ENCODE data around the gene HNRNPH3. TPM values are rescaled to one million over a fixed set of nuclear protein-coding genes. Genes with fewer than 3 reads are reported as not detected.

The HNRNPH3 gene
- total and polyA plus RNA-seq, 3 donors from 2014 or later = 87.9 to 220 (median 103) TPM

GRCh38 chr10:68362590-68362989 lies 30.7 kb downstream of the HNRNPH3 start:
- intact Hi-C loops (cut with DNase I; ENCODE audit: low total_unique reads) = no loop called here
- no peak overlapping the region for H3K4me3 ChIP-seq
- no peaks in the 10 kb centered on the region for H3K27me3 ChIP-seq
- H3K27ac ChIP-seq = no peak overlapping the region
- no peak for DNase-seq
- H3K36me3 ChIP-seq (ENCODE audit: low read depth, missing control alignments) = no peaks in the 10 kb centered on the region
- WGBS, 2 donors = 90 to 93% methylated on average over 3 of the region's 3 CpGs
- TF ChIP-seq CTCF (IDR thresholded peaks at IDR 0.05) (no peak), POLR2A (IDR thresholded peaks at IDR 0.05) (no peak)
- no peaks in the 10 kb centered on the region for H3K4me1 ChIP-seq
- no peaks in the 10 kb centered on the region for H3K9me3 ChIP-seq

GRCh38 chr10:68364101-68364886 lies 32.4 kb downstream of the HNRNPH3 start:
- no peaks in the 10 kb centered on the region for H3K36me3 ChIP-seq (ENCODE audit: low read depth, missing control alignments)
- no peaks in the 10 kb centered on the region for H3K9me3 ChIP-seq
- no peak overlapping the region for H3K4me3 ChIP-seq
- H3K4me1 ChIP-seq = no peaks in the 10 kb centered on the region
- H3K27ac ChIP-seq = no peak overlapping the region
- intact Hi-C loops (cut with DNase I; ENCODE audit: low total_unique reads) = no loop called here
- WGBS, 2 donors = 84 to 94% methylated on average over 3 of the region's 3 CpGs
- TF ChIP-seq POLR2A (IDR thresholded peaks at IDR 0.05) = no peak
- TF ChIP-seq CTCF (IDR thresholded peaks at IDR 0.05) = no peak
- DNase-seq = no peak
- no peaks in the 10 kb centered on the region for H3K27me3 ChIP-seq

GRCh38 chr10:68365611-68366010 lies 33.7 kb downstream of the HNRNPH3 start:
- intact Hi-C loops (cut with DNase I; ENCODE audit: low total_unique reads) = no loop called here
- no peak overlapping the region for H3K27ac ChIP-seq
- TF ChIP-seq CTCF (IDR thresholded peaks at IDR 0.05) (no peak), POLR2A (IDR thresholded peaks at IDR 0.05) (no peak)
- H3K4me1 ChIP-seq = no peaks in the 10 kb centered on the region
- H3K4me3 ChIP-seq = no peak overlapping the region
- WGBS, 2 donors = 83 to 87% methylated on average over 2 of the region's 2 CpGs
- H3K9me3 ChIP-seq = no peaks in the 10 kb centered on the region
- no peaks in the 10 kb centered on the region for H3K36me3 ChIP-seq (ENCODE audit: low read depth, missing control alignments)
- DNase-seq = no peak
- no peaks in the 10 kb centered on the region for H3K27me3 ChIP-seq

GRCh38 chr10:68366600-68366999 lies 34.7 kb downstream of the HNRNPH3 start:
- Histone ChIP-seq H3K27me3 (no peaks in the 10 kb centered on the region), H3K27ac (no peak overlapping the region), H3K36me3 (ENCODE audit: low read depth, missing control alignments) (no peaks in the 10 kb centered on the region), H3K4me3 (no peak overlapping the region), H3K9me3 (no peaks in the 10 kb centered on the region), H3K4me1 (no peaks in the 10 kb centered on the region)
- no peak for DNase-seq
- no peak for TF ChIP-seq POLR2A (IDR thresholded peaks at IDR 0.05)
- TF ChIP-seq CTCF (IDR thresholded peaks at IDR 0.05) = no peak
- intact Hi-C loops (cut with DNase I; ENCODE audit: low total_unique reads) = no loop called here
- WGBS, 2 donors = 92 to 97% methylated on average over 5 of the region's 5 CpGs

- no peaks in the 10 kb centered on the region for H3K4me1 ChIP-seq
- no peak overlapping the region for H3K27ac ChIP-seq
- H3K9me3 ChIP-seq = no peaks in the 10 kb centered on the region
- no peaks in the 10 kb centered on the region for H3K36me3 ChIP-seq (ENCODE audit: low read depth, missing control alignments)
- H3K27me3 ChIP-seq = no peaks in the 10 kb centered on the region
- WGBS, 2 donors = 76 to 78% methylated on average over 2 of the region's 2 CpGs
- DNase-seq = no peak
- intact Hi-C loops (cut with DNase I; ENCODE audit: low total_unique reads) = no loop called here
- H3K4me3 ChIP-seq = no peak overlapping the region
- no peak for TF ChIP-seq CTCF (IDR thresholded peaks at IDR 0.05)
- no peak for TF ChIP-seq POLR2A (IDR thresholded peaks at IDR 0.05)
These were observed 35.3 kb downstream of the HNRNPH3 start for GRCh38 chr10:68367121-68367520.

All from testis (tissue), 3 donors.